WTC11 (cell line): Measurements from ENCODE around the gene ST6GAL1. TPM values are rescaled to one million over a fixed set of nuclear protein-coding genes. Genes with fewer than 3 reads are reported as not detected.
A peak's percentile ranks its signal among the peaks of the same experiment; 100 is the strongest.

Experiments used
- ATAC-seq: fragments of 200-7000 bp; cut with Tn5 transposase; 2 replicates; pipeline ENCODE4 v1.10.0; 2021; ENCODE audit warnings: mild to moderate bottlenecking, moderate library complexity
- CTCF ChIA-PET: fragments of 300-600 bp; sonication (Branson Sonifier 250); formaldehyde crosslinking; loops from one replicate; lab custom pipeline; 2021; ENCODE audit warnings: antibody characterized with exemption; lab: Charles Lee
- POLR2A ChIA-PET: fragments of 350-600 bp; sonication (Branson Sonifier 250); formaldehyde crosslinking; loops from one replicate; lab custom pipeline; 2021; ENCODE audit warnings: antibody characterized with exemption; lab: Charles Lee
- DNase-seq: peaks from one replicate; pipeline ENCODE4 v3.0.0; 2021; ENCODE audit warnings: low spot score
- H3K27ac Mint-ChIP-seq: 2 replicates; pipeline ENCODE4 v1.8.0; 2021; ENCODE audit warnings: mixed read lengths
- H3K27me3 Mint-ChIP-seq: 2 replicates; pipeline ENCODE4 v1.8.0; 2021; ENCODE audit warnings: low read depth, mild to moderate bottlenecking, moderate library complexity, mixed read lengths
- H3K36me3 Mint-ChIP-seq: 2 replicates; pipeline ENCODE4 v1.8.0; 2021; ENCODE audit warnings: mixed read lengths
- H3K4me1 Mint-ChIP-seq: 2 replicates; pipeline ENCODE4 v1.8.0; 2022; ENCODE audit warnings: mixed read lengths
- H3K4me3 Mint-ChIP-seq: 2 replicates; pipeline ENCODE4 v1.8.0; 2021; ENCODE audit warnings: mild to moderate bottlenecking, moderate library complexity, mixed read lengths
- H3K9me3 Mint-ChIP-seq: 2 replicates; pipeline ENCODE4 v1.8.0; 2021; ENCODE audit warnings: mixed read lengths
- AFF4 ChIP-seq: sonication (generic); formaldehyde crosslinking; IDR thresholded peaks from 2 replicates; pipeline ENCODE4 v1.8.1; 2023; ENCODE audit warnings: mild to moderate bottlenecking, missing genetic modification reagents, borderline replicate concordance
- ELF4 ChIP-seq: sonication (generic); formaldehyde crosslinking; IDR thresholded peaks from 2 replicates; pipeline ENCODE4 v1.8.1; 2022; ENCODE audit warnings: low read depth, mild to moderate bottlenecking, moderate library complexity, missing genetic modification reagents
- FOXJ3 ChIP-seq: sonication (generic); formaldehyde crosslinking; IDR thresholded peaks from 2 replicates; pipeline ENCODE4 v1.9.0; 2021; ENCODE audit warnings: missing genetic modification reagents, mild to moderate bottlenecking, borderline replicate concordance
- FOXP4 ChIP-seq: sonication (generic); formaldehyde crosslinking; IDR thresholded peaks from 2 replicates; pipeline ENCODE4 v1.8.0; 2022; ENCODE audit warnings: mild to moderate bottlenecking, missing genetic modification reagents
- GABPB1 ChIP-seq: sonication (generic); formaldehyde crosslinking; IDR thresholded peaks from 2 replicates; pipeline ENCODE4 v1.8.1; 2023; ENCODE audit warnings: mild to moderate bottlenecking, missing genetic modification reagents
- GRHL2 ChIP-seq: fragments of 250-450 bp; sonication (Bioruptor Pico); IDR thresholded peaks from 2 replicates; pipeline ENCODE4 v1.8.0; 2022; ENCODE audit warnings: mild to moderate bottlenecking, moderate library complexity; ENCODE audit not compliant: insufficient replicate concordance, severe bottlenecking
- KAT7 ChIP-seq: sonication (generic); formaldehyde crosslinking; IDR thresholded peaks from 2 replicates; pipeline ENCODE4 v1.8.1; 2023; ENCODE audit warnings: missing genetic modification reagents, mild to moderate bottlenecking, borderline replicate concordance
- NR1H2 ChIP-seq: sonication (generic); formaldehyde crosslinking; IDR thresholded peaks from 2 replicates; pipeline ENCODE4 v1.9.0; 2021; ENCODE audit warnings: mild to moderate bottlenecking, moderate library complexity, missing genetic modification reagents
- TCF7 ChIP-seq: sonication (generic); formaldehyde crosslinking; IDR thresholded peaks from 2 replicates; pipeline ENCODE4 v1.8.0; 2022; ENCODE audit warnings: mild to moderate bottlenecking, low read depth, missing genetic modification reagents, moderate library complexity
- TEAD4 ChIP-seq: sonication (generic); formaldehyde crosslinking; IDR thresholded peaks from 2 replicates; pipeline ENCODE4 v1.8.0; 2022; ENCODE audit warnings: mild to moderate bottlenecking, missing genetic modification reagents
- USF1 ChIP-seq: sonication (generic); formaldehyde crosslinking; IDR thresholded peaks from 2 replicates; pipeline ENCODE4 v1.8.0; 2022; ENCODE audit warnings: mild to moderate bottlenecking, missing genetic modification reagents
- ZBTB21 ChIP-seq: sonication (generic); formaldehyde crosslinking; IDR thresholded peaks from 2 replicates; pipeline ENCODE4 v1.8.1; 2023; ENCODE audit warnings: mild to moderate bottlenecking, missing genetic modification reagents, borderline replicate concordance
- ZBTB43 ChIP-seq: sonication (generic); formaldehyde crosslinking; IDR thresholded peaks from 2 replicates; pipeline ENCODE4 v1.8.1; 2023; ENCODE audit warnings: mild to moderate bottlenecking, missing genetic modification reagents
- ZMAT4 ChIP-seq: fragments of 250-450 bp; sonication (Bioruptor Pico); IDR thresholded peaks from 2 replicates; pipeline ENCODE4 v1.9.0; 2021; ENCODE audit warnings: mild to moderate bottlenecking
- ZNF232 ChIP-seq: sonication (generic); formaldehyde crosslinking; IDR thresholded peaks from 2 replicates; pipeline ENCODE4 v1.8.0; 2022; ENCODE audit warnings: mild to moderate bottlenecking, missing genetic modification reagents
- ZSCAN18 ChIP-seq: fragments of 250-450 bp; sonication (Bioruptor Pico); IDR thresholded peaks from 2 replicates; pipeline ENCODE4 v2.1.2; 2022; ENCODE audit warnings: mild to moderate bottlenecking, moderate library complexity
- total RNA-seq: library from RNA; stranded (reverse); gene quantifications from 3 replicates; pipeline ENCODE4 v1.2.3, GENCODE V29; 2021

Gene ST6GAL1
- total RNA-seq, 1 experiment from 2014 or later, result 87.5 TPM

- no peak for TF ChIP-seq ZNF232 (CRISPR knock-in tag)
- no peak for TF ChIP-seq ZBTB21 (CRISPR knock-in tag)
- TF ChIP-seq USF1 (CRISPR knock-in tag), result no peak
- no peak for TF ChIP-seq NR1H2
- no peak for TF ChIP-seq ZSCAN18 (CRISPR knock-in tag)
- TF ChIP-seq KAT7 (CRISPR knock-in tag), result no peak
- TF ChIP-seq ZBTB43 (CRISPR knock-in tag), result no peak
- TF ChIP-seq ZMAT4 (CRISPR knock-in tag), result no peak
- no peak for TF ChIP-seq AFF4 (CRISPR knock-in tag)
- TF ChIP-seq ELF4 (CRISPR knock-in tag), result no peak
- TF ChIP-seq TEAD4 (CRISPR knock-in tag), result no peak
- no peak for TF ChIP-seq GRHL2 (CRISPR knock-in tag)
- no peak for TF ChIP-seq FOXJ3 (CRISPR knock-in tag)
- no peak for TF ChIP-seq TCF7 (CRISPR knock-in tag)
Observed at GRCh38 chr3:186940967-186941366, 10.6 kb downstream of the ST6GAL1 start (continued).

- CTCF ChIA-PET, result interaction anchor here (0.6 kb wide), 1 partner anchor 38 kb away, joined by 3 read pairs; no protein-coding TSS in a partner anchor
- ATAC-seq, result no peak
- Mint-ChIP-seq H3K27me3 (no peaks in the 10 kb centered on the region), H3K27ac (peak overlapping the region; percentile 62; the same call in 1 of the 2 replicates), H3K9me3 (peaks cover 3% of the 10 kb centered on the region; the same call in 1 of the 2 replicates), H3K4me1 (peaks cover 63% of the 10 kb centered on the region), H3K4me3 (no peak overlapping the region), H3K36me3 (peaks cover 35% of the 10 kb centered on the region)
- DNase-seq, result no peak
- TF ChIP-seq FOXP4 (CRISPR knock-in tag), result no peak
- no peak for TF ChIP-seq GABPB1 (CRISPR knock-in tag)
- POLR2A ChIA-PET, result no interaction called here
Observed at GRCh38 chr3:186942168-186942567, 11.8 kb downstream of the ST6GAL1 start.
